GM23248 (cell line): ENCODE results near the gene DUS4L.

ENCODE experiments used
- EZH2 ChIP-seq: fragments of 200-600 bp; sonication (generic); IDR thresholded peaks from 2 replicates; pipeline ENCODE4 v1.6.1; 2018; ENCODE audit warnings: antibody characterized with exemption, mild to moderate bottlenecking; ENCODE audit not compliant: insufficient read depth, poor library complexity, severe bottlenecking
- EZH2phosphoT487 ChIP-seq: fragments of 200-600 bp; sonication (generic); IDR thresholded peaks from 2 replicates; pipeline ENCODE4 v1.6.1; 2018; ENCODE audit warnings: antibody characterized with exemption, moderate library complexity, mild to moderate bottlenecking, low read depth; ENCODE audit not compliant: insufficient read depth

DNA sequence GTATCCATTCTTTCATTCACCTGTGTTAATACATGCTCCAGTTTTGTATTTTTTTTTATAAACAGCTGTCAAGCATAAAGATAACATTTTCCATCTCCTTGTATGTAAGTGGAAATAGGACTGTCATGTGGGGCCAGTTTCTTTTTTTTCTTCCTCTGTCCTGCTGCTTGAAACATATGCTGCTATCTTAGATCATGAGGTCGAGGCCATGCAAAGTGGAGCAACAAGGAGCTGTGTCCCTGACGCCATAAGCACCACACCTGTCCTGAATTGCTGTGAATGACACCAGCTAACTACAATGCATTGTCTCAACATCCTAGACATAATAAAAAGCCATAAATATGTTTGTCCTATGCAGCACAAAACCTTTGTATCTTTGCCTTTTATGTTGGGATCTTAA is 59.1 kb downstream of the DUS4L start:
- no peak for TF ChIP-seq EZH2
- no peak for TF ChIP-seq EZH2phosphoT487
